ENCODE measurements around the gene FHL2.

DNA sequence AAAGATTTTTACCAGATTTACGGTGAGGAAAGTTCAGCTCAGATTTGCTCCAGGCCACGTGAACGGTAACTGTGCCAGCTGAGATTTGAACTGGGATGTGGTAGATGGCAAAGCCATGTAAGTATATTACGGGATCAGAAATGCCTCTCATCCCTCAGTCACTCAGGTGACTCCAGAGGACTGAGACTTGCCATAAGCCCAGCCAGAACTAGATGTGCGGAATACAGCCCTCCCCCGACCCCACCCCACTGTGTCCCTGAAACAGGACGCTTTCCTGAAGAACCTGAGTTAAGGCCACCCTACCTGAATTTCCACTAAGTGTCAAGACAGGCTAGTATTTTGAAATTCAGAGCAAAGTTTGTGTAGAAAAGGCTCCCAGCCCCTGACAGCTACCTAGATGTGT, 1.3 kb upstream of the FHL2 start:
- TF ChIP-seq, protein P1, sequence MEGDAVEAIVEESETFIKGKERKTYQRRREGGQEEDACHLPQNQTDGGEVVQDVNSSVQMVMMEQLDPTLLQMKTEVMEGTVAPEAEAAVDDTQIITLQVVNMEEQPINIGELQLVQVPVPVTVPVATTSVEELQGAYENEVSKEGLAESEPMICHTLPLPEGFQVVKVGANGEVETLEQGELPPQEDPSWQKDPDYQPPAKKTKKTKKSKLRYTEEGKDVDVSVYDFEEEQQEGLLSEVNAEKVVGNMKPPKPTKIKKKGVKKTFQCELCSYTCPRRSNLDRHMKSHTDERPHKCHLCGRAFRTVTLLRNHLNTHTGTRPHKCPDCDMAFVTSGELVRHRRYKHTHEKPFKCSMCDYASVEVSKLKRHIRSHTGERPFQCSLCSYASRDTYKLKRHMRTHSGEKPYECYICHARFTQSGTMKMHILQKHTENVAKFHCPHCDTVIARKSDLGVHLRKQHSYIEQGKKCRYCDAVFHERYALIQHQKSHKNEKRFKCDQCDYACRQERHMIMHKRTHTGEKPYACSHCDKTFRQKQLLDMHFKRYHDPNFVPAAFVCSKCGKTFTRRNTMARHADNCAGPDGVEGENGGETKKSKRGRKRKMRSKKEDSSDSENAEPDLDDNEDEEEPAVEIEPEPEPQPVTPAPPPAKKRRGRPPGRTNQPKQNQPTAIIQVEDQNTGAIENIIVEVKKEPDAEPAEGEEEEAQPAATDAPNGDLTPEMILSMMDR (IDR thresholded peaks at IDR 0.05) = no peak
- no peak for TF ChIP-seq POLR2AphosphoS5 (IDR thresholded peaks at IDR 0.05)

Measured in gastroesophageal sphincter (tissue), 3 donors.